Adipocyte (in vitro differentiated cells): ENCODE results near the gene SERAC1.
"Not testable (repeated sequence)": the region's sequence is repeated elsewhere in the genome, so short reads cannot be mapped to it uniquely, and the experiment has no call there.

Source experiments
- DNase-seq: peaks from one replicate; pipeline ENCODE4 v3.0.0-alpha.2; 2015; ENCODE audit warnings: low read depth
- H3K27me3 ChIP-seq: replicated peaks from 2 replicates; pipeline ENCODE4 v1.7.0; 2013; ENCODE audit warnings: mild to moderate bottlenecking, low read length, moderate library complexity; ENCODE audit not compliant: control insufficient read depth, insufficient read depth
- H3K36me3 ChIP-seq: 2 replicates; pipeline ENCODE4 v1.7.0; 2013; ENCODE audit warnings: low read length, mild to moderate bottlenecking, moderate library complexity; ENCODE audit not compliant: control insufficient read depth, insufficient read depth, severe bottlenecking
- H3K4me1 ChIP-seq: 2 replicates; pipeline ENCODE4 v1.7.0; 2013; ENCODE audit warnings: mild to moderate bottlenecking, low read length, moderate library complexity; ENCODE audit not compliant: control insufficient read depth, insufficient read depth
- H3K4me3 ChIP-seq: 2 replicates; pipeline ENCODE4 v1.7.0; 2013; ENCODE audit warnings: mild to moderate bottlenecking, low read length, moderate library complexity
- H3K9ac ChIP-seq: 2 replicates; pipeline ENCODE4 v1.7.0; 2013; ENCODE audit warnings: mild to moderate bottlenecking, low read length, moderate library complexity
- H3K9me3 ChIP-seq: 2 replicates; pipeline ENCODE4 v1.7.0; 2013; ENCODE audit warnings: mild to moderate bottlenecking, low read length, moderate library complexity; ENCODE audit not compliant: control insufficient read depth

Gene SERAC1

GRCh38 chr6:158153576-158153975 is 14.5 kb downstream of the SERAC1 start:
- Histone ChIP-seq H3K9me3 (no peaks in the 10 kb centered on the region), H3K9ac (no peak overlapping the region), H3K36me3 (peaks cover 21% of the 10 kb centered on the region), H3K27me3 (no peaks in the 10 kb centered on the region), H3K4me3 (no peak overlapping the region), H3K4me1 (peaks cover 10% of the 10 kb centered on the region)
- no peak for DNase-seq

GRCh38 chr6:158152659-158153058 is 15.4 kb downstream of the SERAC1 start:
- Histone ChIP-seq H3K4me3 (no peak overlapping the region), H3K9ac (no peak overlapping the region), H3K9me3 (no peaks in the 10 kb centered on the region), H3K27me3 (no peaks in the 10 kb centered on the region), H3K4me1 (peaks cover 6% of the 10 kb centered on the region), H3K36me3 (peaks cover 21% of the 10 kb centered on the region)
- no peak for DNase-seq

- H3K4me3 ChIP-seq, H3K9ac ChIP-seq, DNase-seq, H3K27me3 ChIP-seq, H3K9me3 ChIP-seq, H3K4me1 ChIP-seq: not testable (repeated sequence)
- peaks cover 21% of the 10 kb centered on the region for H3K36me3 ChIP-seq
Measured at GRCh38 chr6:158152025-158152424, 16.0 kb downstream of the SERAC1 start.

GRCh38 chr6:158150701-158151100 is 17.4 kb downstream of the SERAC1 start:
- Histone ChIP-seq H3K4me1 (peaks cover 6% of the 10 kb centered on the region), H3K36me3 (peaks cover 18% of the 10 kb centered on the region), H3K9ac (no peak overlapping the region), H3K9me3 (no peaks in the 10 kb centered on the region), H3K4me3 (no peak overlapping the region), H3K27me3 (no peaks in the 10 kb centered on the region)
- peak; percentile 47 for DNase-seq

DNA sequence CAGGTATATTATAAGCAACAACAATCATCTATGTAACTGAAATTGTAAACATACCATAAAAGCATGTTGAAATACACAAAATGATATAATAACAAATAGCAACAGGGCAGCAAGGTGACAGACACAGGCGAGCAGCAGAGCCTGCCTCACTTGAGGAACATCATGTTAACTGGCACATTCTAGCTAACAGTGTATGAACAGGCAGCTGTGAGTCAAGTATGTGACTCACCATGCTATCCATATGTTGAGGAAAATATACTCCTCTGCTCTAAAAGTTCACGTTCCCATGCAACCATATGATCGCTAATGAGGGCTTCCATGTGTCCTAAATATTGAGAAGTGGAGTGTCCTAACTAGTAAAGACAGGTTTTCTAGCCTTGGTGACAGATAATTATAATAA is 18.4 kb downstream of the SERAC1 start:
- no peak overlapping the region for H3K9ac ChIP-seq

GRCh38 chr6:158143700-158144099 is 24.4 kb downstream of the SERAC1 start:
- Histone ChIP-seq H3K9me3 (no peaks in the 10 kb centered on the region), H3K4me3 (no peak overlapping the region), H3K36me3 (peaks cover 24% of the 10 kb centered on the region), H3K9ac (no peak overlapping the region), H3K27me3 (no peaks in the 10 kb centered on the region), H3K4me1 (peaks cover 6% of the 10 kb centered on the region)
- peak; percentile 29 for DNase-seq

More for the DNA sequence above, 18.4 kb downstream of the SERAC1 start:
- H3K4me1 ChIP-seq: peaks cover 3% of the 10 kb centered on the region
- H3K9me3 ChIP-seq: no peaks in the 10 kb centered on the region
- H3K4me3 ChIP-seq: no peak overlapping the region
- peaks cover 10% of the 10 kb centered on the region for H3K36me3 ChIP-seq
- DNase-seq: peak; percentile 65
- no peaks in the 10 kb centered on the region for H3K27me3 ChIP-seq

DNA sequence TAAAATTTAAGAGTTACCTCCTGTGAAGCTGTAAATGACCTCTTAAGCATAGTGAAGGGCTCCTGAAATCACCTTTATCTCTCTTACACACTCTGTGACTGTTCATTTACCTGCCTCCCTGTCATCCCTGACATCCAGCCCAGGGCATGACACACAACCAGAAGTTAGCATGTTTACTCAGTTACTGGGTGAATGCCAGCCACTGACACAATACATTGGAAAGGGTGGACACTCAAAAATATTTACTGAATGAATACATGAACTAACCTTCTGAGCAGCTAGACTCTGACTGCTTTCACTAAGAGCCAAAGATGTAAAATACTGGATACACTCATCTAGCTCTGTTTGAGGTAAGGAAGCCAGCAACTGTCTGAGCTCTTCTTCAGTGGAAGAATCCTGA is 25.3 kb downstream of the SERAC1 start:
- DNase-seq: peak; percentile 75
- no peaks in the 10 kb centered on the region for H3K9me3 ChIP-seq
- H3K4me3 ChIP-seq: no peak overlapping the region
- H3K9ac ChIP-seq: no peak overlapping the region
- H3K4me1 ChIP-seq: peaks cover 6% of the 10 kb centered on the region
- peaks cover 24% of the 10 kb centered on the region for H3K36me3 ChIP-seq
- no peaks in the 10 kb centered on the region for H3K27me3 ChIP-seq

DNA sequence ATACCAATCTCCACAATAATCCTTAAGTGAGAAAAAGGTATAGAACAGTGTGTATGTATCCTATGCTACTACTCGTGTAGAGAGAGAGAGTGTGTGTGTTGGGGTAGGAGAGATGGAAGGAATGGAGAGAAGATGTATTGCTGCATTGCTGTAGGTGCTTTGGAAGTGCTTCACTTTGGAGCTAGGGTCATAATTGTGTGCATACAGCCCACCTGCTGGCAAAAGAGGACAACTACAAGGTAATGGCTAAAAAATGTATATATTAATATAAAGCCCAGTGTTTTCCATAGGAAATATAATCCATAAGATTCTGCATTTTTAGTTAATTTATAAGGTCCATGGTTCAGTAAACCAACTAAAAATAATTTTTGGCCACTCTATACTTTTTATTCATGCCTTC is 36.1 kb downstream of the SERAC1 start:
- DNase-seq: peak; percentile 33
- no peaks in the 10 kb centered on the region for H3K4me1 ChIP-seq
- no peak overlapping the region for H3K9ac ChIP-seq
- no peaks in the 10 kb centered on the region for H3K9me3 ChIP-seq
- H3K27me3 ChIP-seq: no peaks in the 10 kb centered on the region
- no peak overlapping the region for H3K4me3 ChIP-seq
- H3K36me3 ChIP-seq: peaks cover 12% of the 10 kb centered on the region

DNA sequence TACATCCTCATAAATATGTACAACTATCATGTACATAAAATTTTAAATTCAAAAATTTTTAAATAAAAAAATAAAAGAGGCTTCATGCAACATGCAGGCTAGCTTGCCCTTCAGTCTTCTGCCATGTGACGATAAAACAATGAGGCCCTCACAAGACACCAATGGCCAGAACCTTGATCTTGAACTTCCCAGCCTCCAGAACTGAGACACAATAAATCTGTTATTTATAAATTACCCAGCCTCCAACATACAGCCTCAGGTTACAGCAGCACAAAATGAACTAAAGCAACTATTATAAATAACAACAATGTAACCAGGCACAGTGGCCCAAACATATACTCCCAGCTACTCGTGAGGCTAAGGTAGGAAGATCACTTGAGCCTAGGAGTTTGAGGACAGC is 42.8 kb downstream of the SERAC1 start:
- H3K4me3 ChIP-seq: no peak overlapping the region
- peaks cover 2% of the 10 kb centered on the region for H3K4me1 ChIP-seq
- H3K36me3 ChIP-seq: peaks cover 12% of the 10 kb centered on the region
- no peak for DNase-seq
- H3K27me3 ChIP-seq: no peaks in the 10 kb centered on the region
- no peak overlapping the region for H3K9ac ChIP-seq
- H3K9me3 ChIP-seq: no peaks in the 10 kb centered on the region

DNA sequence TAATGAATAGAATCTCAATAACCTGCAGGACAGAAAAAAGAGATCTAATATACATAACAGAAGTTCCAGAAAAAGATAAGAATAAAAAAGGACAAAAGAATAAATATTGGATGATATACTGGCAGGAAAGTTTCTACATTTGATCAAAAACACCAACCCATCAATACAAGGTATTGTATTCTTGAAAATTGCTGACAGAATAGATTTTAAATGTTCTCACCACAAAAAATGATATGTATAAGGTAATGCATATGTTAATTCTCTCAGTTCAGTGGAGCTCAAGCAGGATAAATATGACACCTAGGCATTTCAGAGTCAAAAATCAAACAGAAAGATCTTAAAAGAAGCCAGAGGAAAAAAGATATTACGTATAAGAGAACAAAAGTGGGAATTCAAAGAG is 43.8 kb downstream of the SERAC1 start:
- Histone ChIP-seq H3K9ac (no peak overlapping the region), H3K4me3 (no peak overlapping the region), H3K27me3 (no peaks in the 10 kb centered on the region), H3K36me3 (peaks cover 12% of the 10 kb centered on the region), H3K9me3 (no peaks in the 10 kb centered on the region), H3K4me1 (peaks cover 2% of the 10 kb centered on the region)
- no peak for DNase-seq

- no peak for DNase-seq
- peaks cover 2% of the 10 kb centered on the region for H3K4me1 ChIP-seq
- no peak overlapping the region for H3K9ac ChIP-seq
- no peaks in the 10 kb centered on the region for H3K27me3 ChIP-seq
- H3K36me3 ChIP-seq: peaks cover 20% of the 10 kb centered on the region
- no peak overlapping the region for H3K4me3 ChIP-seq
- H3K9me3 ChIP-seq: no peaks in the 10 kb centered on the region
Measured at GRCh38 chr6:158122048-158122447, 46.0 kb downstream of the SERAC1 start.

DNA sequence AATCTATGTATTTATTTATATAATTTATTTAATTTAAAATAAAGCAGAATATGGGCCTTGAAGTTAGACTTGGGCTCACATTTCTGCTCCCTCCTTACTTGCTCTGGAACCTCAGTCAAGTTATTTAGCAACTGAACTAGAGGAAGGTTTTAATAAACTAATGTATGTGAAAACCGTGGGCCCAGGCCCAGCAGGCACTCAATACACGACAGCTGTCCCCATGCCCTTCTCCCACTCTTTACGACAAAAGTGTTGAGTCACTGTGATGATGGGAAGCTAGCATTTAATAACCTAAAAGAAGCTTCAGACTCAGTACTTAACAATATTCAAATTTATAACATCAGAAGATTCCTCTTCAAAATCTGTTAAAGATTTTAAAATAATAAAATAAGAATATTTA is 46.7 kb downstream of the SERAC1 start:
- Histone ChIP-seq H3K9me3 (no peaks in the 10 kb centered on the region), H3K9ac (no peak overlapping the region), H3K4me1 (peaks cover 2% of the 10 kb centered on the region), H3K27me3 (no peaks in the 10 kb centered on the region), H3K4me3 (no peak overlapping the region), H3K36me3 (peaks cover 25% of the 10 kb centered on the region)
- DNase-seq: no peak
